Activated naive CD4-positive, alpha-beta T cell treated with Interleukin-2 at 50 U/mL for 16 hours (primary cell): ENCODE measurements around the gene RBL1.
"Not testable (repeated sequence)": the region's sequence is repeated elsewhere in the genome, so short reads cannot be mapped to it uniquely, and the experiment has no call there.

Source experiments
- DNase-seq: peaks from one replicate; pipeline ENCODE4 v3.0.0-alpha.2; 2020

Gene RBL1

GRCh38 chr20:36994221-36994620 lies 101.6 kb downstream of the RBL1 start:
- not testable (repeated sequence) for DNase-seq

DNA sequence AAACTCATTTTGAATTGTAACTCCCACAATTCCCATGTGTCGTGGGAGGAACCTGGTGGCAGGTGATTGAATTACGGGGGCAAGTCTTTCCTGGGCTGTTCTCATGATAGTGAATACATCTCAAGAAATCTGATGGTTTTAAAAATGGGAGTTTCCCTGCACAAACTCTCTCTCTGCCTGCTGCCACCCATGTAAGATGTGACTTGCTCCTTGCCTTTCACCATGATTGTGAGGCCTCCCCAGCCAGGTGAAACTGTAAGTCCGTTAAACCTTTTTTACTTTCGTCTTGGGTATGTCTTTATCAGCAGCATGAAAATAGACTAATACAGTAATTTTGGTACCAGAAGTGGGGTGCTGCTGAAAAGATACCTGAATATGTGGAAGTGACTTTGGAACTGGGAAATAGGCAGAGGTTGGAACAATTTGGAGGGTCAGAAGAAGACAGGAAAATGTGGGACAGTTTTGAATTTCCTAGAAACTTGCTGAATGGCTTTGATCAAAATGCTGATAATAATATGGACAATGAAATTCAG lies 102.9 kb downstream of the RBL1 start:
- DNase-seq: no peak

- DNase-seq: no peak
Observed at GRCh38 chr20:36991703-36992102, 104.1 kb downstream of the RBL1 start.

GRCh38 chr20:36989797-36990196 lies 106.0 kb downstream of the RBL1 start:
- DNase-seq: no peak

DNA sequence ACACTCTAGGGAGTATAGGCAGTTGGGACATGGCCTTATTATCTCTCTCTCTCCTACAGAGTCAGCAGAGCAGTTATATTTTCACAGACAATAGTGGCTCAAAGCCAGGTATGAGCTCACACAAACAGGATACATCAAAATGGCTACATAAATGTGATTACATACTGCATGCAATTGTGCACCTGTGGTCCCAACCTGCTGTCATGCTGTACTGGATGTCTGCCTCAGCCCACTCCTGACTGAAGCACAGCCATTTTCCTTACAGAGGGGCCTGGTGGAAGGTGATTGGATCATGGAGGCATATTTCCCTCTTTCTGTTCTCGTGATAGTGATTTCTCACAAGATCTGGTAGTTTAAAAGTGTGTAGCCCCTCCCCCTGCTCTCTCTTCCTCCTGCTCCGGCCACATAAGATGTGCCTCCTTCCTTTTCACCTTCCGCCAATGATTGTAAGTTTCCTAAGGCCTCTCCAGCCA lies 107.3 kb downstream of the RBL1 start:
- no peak for DNase-seq

DNA sequence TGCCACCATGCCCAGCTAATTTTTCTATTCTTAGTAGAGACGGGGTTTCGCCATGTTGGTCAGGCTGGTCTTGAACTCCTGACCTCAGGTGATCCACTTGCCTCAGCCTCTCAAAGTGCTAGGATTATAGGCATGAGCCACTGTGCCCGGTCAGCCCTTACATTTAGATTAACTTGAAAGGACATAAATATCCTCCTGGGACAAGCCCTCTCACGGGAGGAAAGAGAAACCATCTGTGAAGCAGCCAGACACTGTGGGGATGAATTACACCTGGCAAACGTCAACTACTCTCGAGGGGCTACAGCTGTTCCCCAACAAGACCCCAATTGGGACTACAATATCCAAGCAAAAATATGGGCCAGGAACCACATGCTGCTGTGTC lies 111.5 kb downstream of the RBL1 start:
- DNase-seq: no peak

GRCh38 chr20:36975099-36975818 lies 120.5 kb downstream of the RBL1 start:
- DNase-seq: peak; percentile 52

DNA sequence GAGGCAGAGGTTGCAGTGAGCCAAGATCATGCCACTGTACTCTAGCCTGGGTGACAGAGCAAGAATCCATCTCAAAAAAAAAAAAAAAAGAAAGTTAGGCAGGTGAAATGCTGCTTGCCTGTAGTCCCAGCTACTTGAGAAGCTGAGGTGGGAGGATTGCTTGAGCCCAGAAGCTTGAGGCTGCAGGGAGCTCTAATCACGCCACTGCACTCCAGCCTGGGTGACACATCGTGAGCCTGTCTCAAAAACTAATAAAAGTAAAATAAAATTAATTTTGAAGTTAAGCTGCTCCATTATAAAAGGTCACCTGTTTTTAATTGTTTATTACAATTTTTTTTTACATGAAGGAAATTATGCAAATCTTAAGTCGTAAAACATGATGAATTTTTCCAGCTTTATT lies 121.1 kb downstream of the RBL1 start:
- DNase-seq: no peak

GRCh38 chr20:36971103-36971502 lies 124.7 kb downstream of the RBL1 start:
- DNase-seq: no peak

DNA sequence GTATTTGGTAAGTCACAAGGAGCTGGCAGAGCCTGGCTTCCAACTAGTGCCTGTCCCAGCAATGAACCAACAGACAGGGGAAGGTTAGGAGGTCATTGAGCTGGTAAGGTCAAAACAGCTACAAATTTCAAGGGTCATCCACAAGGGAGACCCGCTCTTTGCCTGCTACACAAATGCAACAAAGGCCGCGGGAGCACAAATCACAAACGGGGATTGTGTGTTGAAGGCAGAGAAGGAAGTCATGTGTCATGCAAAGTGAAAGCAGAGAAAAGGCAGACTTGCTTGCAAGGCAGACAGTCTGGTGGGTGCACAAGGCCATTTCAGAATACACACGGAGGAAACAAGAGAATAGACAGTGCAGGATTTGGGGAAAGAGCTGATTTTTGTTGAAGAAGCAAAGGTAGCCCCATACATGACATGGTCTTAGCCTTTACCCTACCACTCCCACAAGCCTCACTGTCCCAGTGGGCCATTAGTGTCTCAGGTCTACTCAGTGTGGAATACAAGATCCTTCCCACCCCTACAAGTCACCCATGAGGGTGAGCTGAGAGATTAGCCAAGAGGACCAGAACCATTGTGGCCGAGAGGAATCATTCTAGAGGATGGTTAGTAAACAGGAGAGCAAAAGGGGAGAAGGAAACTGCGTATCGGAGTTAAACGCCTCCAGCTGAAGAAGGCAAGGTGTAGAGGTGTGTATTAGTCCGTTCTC lies 126.2 kb downstream of the RBL1 start:
- peak; percentile 31 for DNase-seq

- DNase-seq: no peak
Observed at GRCh38 chr20:36969051-36969450, 126.7 kb downstream of the RBL1 start.

DNA sequence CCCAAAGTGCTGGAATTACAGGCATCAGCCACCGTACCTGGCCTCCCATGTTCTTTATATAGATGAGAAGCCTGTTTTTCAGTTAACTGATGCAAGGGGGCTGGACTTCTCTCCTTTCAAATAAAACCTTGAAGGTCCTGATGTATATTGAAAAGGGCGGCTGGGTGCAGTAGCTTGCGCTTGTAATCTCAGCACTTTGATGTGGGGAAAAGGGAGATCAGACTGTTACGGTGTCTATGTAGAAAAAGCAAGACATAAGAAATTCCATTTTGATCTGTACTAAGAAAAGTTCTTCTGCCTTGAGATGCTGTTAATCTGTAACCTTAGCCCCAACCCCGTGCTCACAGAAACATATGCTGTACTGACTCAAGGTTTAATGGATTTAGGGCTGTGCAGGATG lies 128.2 kb downstream of the RBL1 start:
- no peak for DNase-seq

GRCh38 chr20:36966965-36967364 lies 128.8 kb downstream of the RBL1 start:
- DNase-seq: not testable (repeated sequence)

DNA sequence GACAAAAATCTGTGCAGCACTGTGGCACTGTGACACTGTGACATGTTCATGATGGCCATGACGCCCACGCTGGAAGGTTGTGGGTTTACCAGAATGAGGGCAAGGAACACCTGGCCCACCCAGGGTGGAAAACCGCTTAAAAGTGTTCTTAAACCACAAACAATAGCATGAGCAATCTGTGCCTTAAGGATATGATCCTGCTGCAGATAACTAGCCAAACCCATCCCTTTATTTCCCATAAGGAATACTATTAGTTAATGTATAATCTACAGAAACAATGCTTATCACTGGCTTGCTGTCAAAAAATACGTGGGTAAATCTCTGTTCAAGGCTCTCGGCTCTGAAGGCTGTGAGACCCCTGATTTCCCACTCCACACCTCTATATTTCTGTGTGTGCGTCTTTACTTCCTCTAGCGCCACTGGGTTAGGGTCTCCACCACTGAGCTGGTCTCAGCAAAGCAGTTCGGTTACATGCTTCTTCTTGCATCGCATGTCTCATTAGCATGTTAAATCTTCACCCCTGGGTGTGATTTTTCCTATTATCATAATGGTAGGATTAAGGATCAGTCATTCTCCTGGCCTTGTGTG lies 133.3 kb downstream of the RBL1 start:
- DNase-seq: not testable (repeated sequence)

- DNase-seq: no peak
Observed at GRCh38 chr20:36959242-36959641, 136.6 kb downstream of the RBL1 start.

DNA sequence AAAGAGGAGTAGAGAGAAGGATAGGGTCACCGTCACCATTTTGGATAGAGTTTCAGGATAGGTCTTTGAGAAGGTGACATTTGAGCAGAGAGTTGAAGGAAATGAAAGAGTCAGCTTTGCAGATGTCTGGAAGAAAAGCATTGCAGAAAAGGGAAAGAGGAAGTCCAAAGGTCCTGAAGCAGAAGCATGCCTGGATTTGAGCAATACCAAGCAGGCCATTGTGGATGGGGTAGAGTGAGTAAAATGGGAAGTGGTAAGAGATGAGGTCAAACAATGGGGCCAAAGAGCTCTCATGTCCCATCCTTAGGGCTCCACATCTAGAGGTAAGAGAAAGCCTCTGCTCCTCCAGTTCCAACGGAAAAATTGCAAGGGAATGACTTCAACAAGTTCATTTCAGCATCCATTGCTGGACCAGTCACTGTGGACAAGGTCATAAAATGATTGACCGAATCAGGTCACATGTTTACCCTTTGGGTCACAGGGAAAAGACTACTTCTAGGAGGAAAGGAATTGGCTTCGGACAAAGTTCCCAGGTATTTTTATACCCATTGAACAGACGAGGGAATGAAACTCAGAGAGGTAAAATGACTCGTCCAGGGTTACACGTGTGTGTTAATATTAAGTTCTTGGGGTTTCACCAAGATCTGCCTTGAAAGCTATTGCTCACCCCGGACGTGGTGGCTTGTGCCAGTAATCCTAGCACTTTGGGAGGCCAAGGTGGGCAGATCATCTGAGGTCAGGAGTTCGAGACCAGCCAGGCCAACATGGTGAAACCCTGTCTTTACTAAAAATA lies 137.7 kb downstream of the RBL1 start:
- no peak for DNase-seq

- DNase-seq: no peak
Observed at GRCh38 chr20:36956674-36957073, 139.1 kb downstream of the RBL1 start.

DNA sequence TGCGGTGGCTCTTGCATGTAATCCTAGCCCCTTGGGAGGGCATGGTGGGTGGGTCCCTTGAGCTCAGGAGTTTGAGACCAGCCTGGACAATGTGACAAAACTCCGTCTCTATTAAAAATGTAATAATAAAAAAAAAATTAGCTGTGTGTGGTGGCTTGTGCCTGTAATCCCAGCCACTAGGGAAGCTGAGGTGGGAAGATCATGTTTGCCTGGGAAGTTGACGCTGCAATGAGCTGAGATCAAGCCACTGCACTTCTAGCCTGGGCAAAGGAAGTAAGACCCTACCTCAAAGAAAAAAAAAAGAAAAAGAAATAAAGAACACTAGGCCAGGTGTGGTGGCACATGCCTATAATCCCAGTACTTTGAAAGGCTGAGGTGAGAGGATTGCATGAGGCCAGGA lies 139.8 kb downstream of the RBL1 start:
- no peak for DNase-seq

GRCh38 chr20:36951979-36952738 lies 143.6 kb downstream of the RBL1 start:
- DNase-seq: no peak

DNA sequence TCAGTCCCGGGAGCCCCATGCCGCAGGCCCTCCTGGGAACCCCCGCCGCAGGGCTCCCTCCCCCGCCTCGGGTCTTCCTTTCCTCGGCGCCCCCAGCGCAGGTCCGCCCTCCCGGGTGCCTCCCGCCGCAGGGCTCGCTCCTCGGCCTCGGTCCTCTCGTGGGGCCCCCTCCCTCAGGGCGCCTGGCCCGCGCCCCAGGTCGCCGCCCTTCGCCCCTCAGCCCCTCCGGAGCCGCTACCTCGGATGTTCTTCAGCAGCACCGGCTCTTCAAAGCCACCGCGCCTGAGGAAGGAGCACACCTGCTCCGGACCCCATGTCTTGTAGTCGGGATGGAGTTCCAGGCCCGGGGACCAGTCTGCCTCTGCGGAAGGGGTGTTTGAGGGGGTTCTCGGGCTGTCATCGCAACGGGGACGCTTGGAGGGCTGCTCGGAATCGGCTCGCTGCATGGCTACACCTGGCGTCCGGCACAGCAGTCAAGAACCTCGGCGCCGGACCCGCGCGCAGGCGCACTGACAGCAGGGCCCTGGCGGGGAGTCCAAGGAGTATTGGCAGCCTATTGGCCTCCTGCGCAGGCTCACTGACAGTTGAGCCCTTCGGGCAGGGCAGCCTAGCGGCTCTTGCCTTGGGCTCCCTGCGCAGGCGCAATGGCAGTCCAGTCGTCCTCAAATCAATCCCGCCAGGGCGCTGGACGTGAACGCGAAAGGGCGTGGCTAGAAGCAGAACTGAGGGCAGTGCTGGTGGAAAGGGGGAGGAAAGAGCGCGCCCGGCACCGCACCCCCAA lies 144.4 kb downstream of the RBL1 start, which contains the start of gene SAMHD1:
Gene SAMHD1 (minus strand): TSS at position 511 of the 781 bp plus-strand sequence. CDS start 65 bp downstream, at position 446.
- DNase-seq: peak; percentile 92
